Sigmoid colon (tissue), 3 donors: ENCODE data around the gene NECTIN4.

ENCODE experiments used
- POLR2A ChIP-seq, 2 donors: fragments of 450-650 bp; IDR thresholded peaks; one replicate each; pipeline ENCODE4 v1.6.1; 2016; ENCODE audit warnings: antibody characterized with exemption in 2 of 2, mild to moderate bottlenecking in 2 of 2, moderate library complexity in 2 of 2
- TF ChIP-seq, protein P1 (sequence below), 4 experiments: fragments of 450-650 bp in 3 of 4; fragments of 200-600 bp in 1 of 4; IDR thresholded peaks; one replicate each; pipeline ENCODE4 v1.5.1; 2016 to 2019; ENCODE audit warnings: antibody characterized with exemption in 4 of 4, mild to moderate bottlenecking in 3 of 4, moderate library complexity in 2 of 4

DNA sequence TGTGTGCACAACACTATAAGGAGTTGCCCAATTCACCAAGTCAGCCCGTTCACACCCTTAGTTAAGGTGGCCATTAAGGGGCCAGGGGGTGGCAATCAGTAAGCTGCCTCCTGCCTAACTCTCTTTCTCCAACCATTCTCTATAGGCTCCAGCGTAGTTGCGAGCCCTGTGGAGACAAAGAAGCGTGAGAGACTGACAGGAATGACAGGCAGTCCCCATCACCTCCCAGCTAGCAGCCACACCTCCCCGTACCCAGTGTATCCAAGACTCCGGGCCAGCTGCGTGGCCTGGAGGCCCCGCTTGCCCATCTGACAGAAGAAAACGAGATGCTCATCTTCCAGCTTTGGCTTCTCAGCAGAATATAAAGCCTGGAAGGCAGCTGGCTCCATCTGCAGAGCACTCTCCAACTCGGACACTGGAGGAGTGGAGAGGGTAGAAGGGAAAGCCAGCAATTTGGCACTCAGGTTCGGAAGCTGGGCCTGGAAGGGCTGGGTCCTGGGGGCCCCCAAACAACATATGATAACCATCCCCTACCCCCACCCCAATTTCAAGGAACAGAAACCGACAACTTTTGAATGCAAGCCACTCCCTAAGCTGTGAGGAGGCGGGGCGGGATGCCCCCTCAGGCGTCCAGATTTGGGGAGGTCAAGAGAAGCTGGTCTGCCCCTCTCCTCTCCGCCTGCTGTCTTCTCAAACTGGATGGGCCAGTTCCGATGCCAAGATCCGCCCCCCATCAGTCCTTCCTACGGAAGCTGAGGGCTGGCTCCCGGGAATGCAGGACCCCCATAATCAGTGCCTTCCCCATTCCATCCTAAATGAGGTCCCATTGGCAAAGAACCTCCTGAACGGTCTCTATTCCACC lies 51.5 kb downstream of the NECTIN4 start:
- TF ChIP-seq POLR2A (IDR thresholded peaks at IDR 0.05), result no peak
- TF ChIP-seq, protein P1, sequence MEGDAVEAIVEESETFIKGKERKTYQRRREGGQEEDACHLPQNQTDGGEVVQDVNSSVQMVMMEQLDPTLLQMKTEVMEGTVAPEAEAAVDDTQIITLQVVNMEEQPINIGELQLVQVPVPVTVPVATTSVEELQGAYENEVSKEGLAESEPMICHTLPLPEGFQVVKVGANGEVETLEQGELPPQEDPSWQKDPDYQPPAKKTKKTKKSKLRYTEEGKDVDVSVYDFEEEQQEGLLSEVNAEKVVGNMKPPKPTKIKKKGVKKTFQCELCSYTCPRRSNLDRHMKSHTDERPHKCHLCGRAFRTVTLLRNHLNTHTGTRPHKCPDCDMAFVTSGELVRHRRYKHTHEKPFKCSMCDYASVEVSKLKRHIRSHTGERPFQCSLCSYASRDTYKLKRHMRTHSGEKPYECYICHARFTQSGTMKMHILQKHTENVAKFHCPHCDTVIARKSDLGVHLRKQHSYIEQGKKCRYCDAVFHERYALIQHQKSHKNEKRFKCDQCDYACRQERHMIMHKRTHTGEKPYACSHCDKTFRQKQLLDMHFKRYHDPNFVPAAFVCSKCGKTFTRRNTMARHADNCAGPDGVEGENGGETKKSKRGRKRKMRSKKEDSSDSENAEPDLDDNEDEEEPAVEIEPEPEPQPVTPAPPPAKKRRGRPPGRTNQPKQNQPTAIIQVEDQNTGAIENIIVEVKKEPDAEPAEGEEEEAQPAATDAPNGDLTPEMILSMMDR (IDR thresholded peaks at IDR 0.05), result no peak
